Measurements from ENCODE around the gene GDPD4. TPM values are rescaled to one million over a fixed set of nuclear protein-coding genes. Genes with fewer than 3 reads are reported as not detected.

The GDPD4 gene
- total RNA-seq, 1 experiment from 2014 or later: not detected

GRCh38 chr11:77249427-77249826 lies 52.1 kb downstream of the GDPD4 start:
- Histone ChIP-seq H3K27ac (ENCODE audit: low read depth, low read length) (no peak overlapping the region), H3K4me1 (ENCODE audit: control insufficient read depth in 1 of 2, insufficient read depth in 2 of 2, low read length in 2 of 2) (peaks cover 0 to 24% of the 10 kb centered on the region in 2 experiments; a peak in 2 of 4 replicates), H3K4me2 (ENCODE audit: low read length) (peak overlapping the region; percentile 6; the same call in 1 of the 2 replicates), H3K36me3 (ENCODE audit: control insufficient read depth in 1 of 2, insufficient read depth in 2 of 2, low read length in 2 of 2) (no peaks in the 10 kb centered on the region), H4K20me1 (ENCODE audit: insufficient read depth) (no peaks in the 10 kb centered on the region), H2AFZ (ENCODE audit: low read depth, low read length, poor library complexity, severe bottlenecking) (peak overlapping the region; percentile 80), H3K9me2 (ENCODE audit: insufficient read depth) (no peaks in the 10 kb centered on the region), H3K27me3 (ENCODE audit: insufficient read depth, low read length) (no peaks in the 10 kb centered on the region), H3K9ac (ENCODE audit: low read length) (no peak overlapping the region), H3K79me2 (ENCODE audit: insufficient read depth, low read length) (no peaks in the 10 kb centered on the region), H3K4me3 (replicated peaks in 1 of 2; ENCODE audit: low read depth in 1 of 2, low read length in 2 of 2) (no peak overlapping the region), H3K9me3 (ENCODE audit: control insufficient read depth in 1 of 2, insufficient read depth in 1 of 2, low read depth in 1 of 2, low read length in 2 of 2) (no peaks in the 10 kb centered on the region)
- BruUV-seq (replicated peaks): no TSS peak
- peak; percentile 51; the same call in 1 of the 2 replicates for TF ChIP-seq FOSL1 (IDR thresholded peaks at IDR 0.05; ENCODE audit: low read depth)
- peak; percentile 47; the same call in 1 of the 2 replicates for TF ChIP-seq JUND (IDR thresholded peaks at IDR 0.05)
- TF ChIP-seq RAD21 (IDR thresholded peaks at IDR 0.05; ENCODE audit: low read depth): no peak
- peak; percentile 33; the same call in 1 of the 2 replicates for TF ChIP-seq SP1 (IDR thresholded peaks at IDR 0.05; ENCODE audit: low read depth)
- TF ChIP-seq YY1 (IDR thresholded peaks at IDR 0.05; ENCODE audit: extremely low read depth, insufficient replicate concordance, low read depth, low read length): no peak
- TF ChIP-seq TCF7L2 (IDR thresholded peaks at IDR 0.05; ENCODE audit: borderline replicate concordance, extremely low read depth, insufficient read depth, insufficient read length): no peak
- peak; percentile 27 for DNase-seq (ENCODE audit: low read depth, low spot score)
- intact Hi-C loops (cut with micrococcal nuclease): no loop called here
- CTCF ChIA-PET: interaction anchor here (1.2 kb wide), 1 partner anchor 299 kb away, joined by 3 read pairs; no protein-coding TSS in a partner anchor
- POLR2A ChIA-PET: no interaction called here
- ATAC-seq: no peak
- RAD21 ChIA-PET (ENCODE audit: low non-redundant PET in 1 of 2, low total read pairs in 2 of 2, uncharacterized antibody in 2 of 2, unreplicated experiment in 2 of 2): no interaction called here

GRCh38 chr11:77244277-77245027 lies 57.0 kb downstream of the GDPD4 start:
- TF ChIP-seq SIN3A (IDR thresholded peaks at IDR 0.05; ENCODE audit: low read depth) (no peak), CBX3 (IDR thresholded peaks at IDR 0.05; ENCODE audit: low read depth) (no peak), EGR1 (IDR thresholded peaks at IDR 0.05; ENCODE audit: low read depth) (no peak), FOSL1 (IDR thresholded peaks at IDR 0.05; ENCODE audit: low read depth) (peak; percentile 52; the same call in 1 of the 2 replicates), CEBPB (IDR thresholded peaks at IDR 0.05; ENCODE audit: low read depth) (no peak), RAD21 (IDR thresholded peaks at IDR 0.05; ENCODE audit: low read depth) (no peak), YY1 (IDR thresholded peaks at IDR 0.05; ENCODE audit: extremely low read depth, insufficient replicate concordance, low read depth, low read length) (no peak), JUND (IDR thresholded peaks at IDR 0.05) (peak; percentile 27; the same call in 1 of the 2 replicates), SP1 (IDR thresholded peaks at IDR 0.05; ENCODE audit: low read depth) (no peak), POLR2A (IDR thresholded peaks at IDR 0.05; ENCODE audit: borderline replicate concordance, extremely low read depth, insufficient read depth, insufficient read length) (no peak), EZH2 (IDR thresholded peaks at IDR 0.05) (no peak)
- no peak overlapping the region for H3K27ac ChIP-seq (ENCODE audit: low read depth, low read length)
- no peak for ATAC-seq
- no peak overlapping the region for H3K4me3 ChIP-seq (replicated peaks in 1 of 2; ENCODE audit: low read depth in 1 of 2, low read length in 2 of 2)
- ChIA-PET RAD21 (ENCODE audit: low non-redundant PET in 1 of 2, low total read pairs in 2 of 2, uncharacterized antibody in 2 of 2, unreplicated experiment in 2 of 2) (no interaction called here), POLR2A (no interaction called here), CTCF (no interaction called here)
- H3K79me2 ChIP-seq (ENCODE audit: insufficient read depth, low read length): no peaks in the 10 kb centered on the region
- H3K4me2 ChIP-seq (ENCODE audit: low read length): peak overlapping the region; percentile 8
- H3K9ac ChIP-seq (ENCODE audit: low read length): no peak overlapping the region
- H3K4me1 ChIP-seq (ENCODE audit: control insufficient read depth in 1 of 2, insufficient read depth in 2 of 2, low read length in 2 of 2): peaks cover 0 to 13% of the 10 kb centered on the region in 2 experiments; a peak in 2 of 4 replicates
- no peak overlapping the region for H2AFZ ChIP-seq (ENCODE audit: low read depth, low read length, poor library complexity, severe bottlenecking)
- no peaks in the 10 kb centered on the region for H3K9me2 ChIP-seq (ENCODE audit: insufficient read depth)
- no peaks in the 10 kb centered on the region for H3K36me3 ChIP-seq (ENCODE audit: control insufficient read depth in 1 of 2, insufficient read depth in 2 of 2, low read length in 2 of 2)
- no peaks in the 10 kb centered on the region for H3K27me3 ChIP-seq (ENCODE audit: insufficient read depth, low read length)
- no TSS peak for BruUV-seq (replicated peaks)
- H3K9me3 ChIP-seq (ENCODE audit: control insufficient read depth in 1 of 2, insufficient read depth in 1 of 2, low read depth in 1 of 2, low read length in 2 of 2): no peaks in the 10 kb centered on the region
- DNase-seq (ENCODE audit: low read depth, low spot score): no peak
- intact Hi-C loops (cut with micrococcal nuclease): no loop called here
- H4K20me1 ChIP-seq (ENCODE audit: insufficient read depth): no peaks in the 10 kb centered on the region
